ENCODE data around the gene DNAH14.

The DNAH14 gene

DNA sequence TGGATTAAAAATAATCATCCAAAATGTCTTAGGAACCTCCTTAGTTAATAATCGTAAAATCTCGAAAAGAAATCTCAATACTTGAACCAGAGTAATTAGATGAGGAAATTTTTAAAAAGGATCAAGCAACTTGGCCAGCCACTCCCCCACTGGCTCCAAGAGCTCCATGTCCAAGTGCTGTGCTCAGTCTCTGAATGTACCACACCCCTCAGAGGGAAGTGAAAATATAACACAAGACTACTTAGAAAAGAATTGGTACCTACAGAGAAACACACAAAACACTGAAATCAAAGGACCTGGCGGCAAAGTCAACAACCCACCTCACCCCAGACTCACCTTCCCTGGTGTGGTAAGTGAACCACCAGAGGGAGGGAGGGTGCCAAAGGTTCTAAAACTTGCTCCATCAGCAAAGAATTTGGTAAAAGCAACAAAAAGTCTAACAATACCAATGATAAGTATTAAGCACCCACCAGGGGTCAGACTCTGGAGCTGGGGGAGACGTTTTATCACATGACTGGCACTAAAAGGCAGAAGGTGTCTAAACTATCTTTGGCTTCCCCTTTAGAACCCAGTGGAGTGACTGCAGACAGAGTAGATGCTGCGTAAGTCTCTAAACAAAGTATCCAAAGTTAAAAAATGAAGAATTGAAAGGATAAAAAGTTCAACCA lies 484.4 kb downstream of the DNAH14 start:
- DNase-seq: no peak

DNA sequence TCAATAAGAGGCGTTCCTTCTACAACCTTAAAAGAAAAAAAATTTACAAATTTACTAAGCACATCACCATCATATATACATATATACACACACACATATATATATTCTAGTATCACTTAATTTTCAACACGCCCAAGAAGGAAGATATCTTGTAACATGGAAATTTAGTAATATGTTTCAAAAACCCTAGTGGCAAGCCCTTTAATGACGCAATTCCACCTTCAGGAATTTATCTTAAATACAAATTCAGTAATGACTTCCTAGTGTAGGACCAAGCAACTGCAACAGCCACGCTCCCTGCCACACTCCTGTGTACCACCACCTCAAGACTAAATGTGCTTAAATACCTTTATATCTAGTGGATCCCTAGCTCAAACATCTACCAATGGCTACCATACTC lies 485.8 kb downstream of the DNAH14 start:
- DNase-seq: no peak

DNA sequence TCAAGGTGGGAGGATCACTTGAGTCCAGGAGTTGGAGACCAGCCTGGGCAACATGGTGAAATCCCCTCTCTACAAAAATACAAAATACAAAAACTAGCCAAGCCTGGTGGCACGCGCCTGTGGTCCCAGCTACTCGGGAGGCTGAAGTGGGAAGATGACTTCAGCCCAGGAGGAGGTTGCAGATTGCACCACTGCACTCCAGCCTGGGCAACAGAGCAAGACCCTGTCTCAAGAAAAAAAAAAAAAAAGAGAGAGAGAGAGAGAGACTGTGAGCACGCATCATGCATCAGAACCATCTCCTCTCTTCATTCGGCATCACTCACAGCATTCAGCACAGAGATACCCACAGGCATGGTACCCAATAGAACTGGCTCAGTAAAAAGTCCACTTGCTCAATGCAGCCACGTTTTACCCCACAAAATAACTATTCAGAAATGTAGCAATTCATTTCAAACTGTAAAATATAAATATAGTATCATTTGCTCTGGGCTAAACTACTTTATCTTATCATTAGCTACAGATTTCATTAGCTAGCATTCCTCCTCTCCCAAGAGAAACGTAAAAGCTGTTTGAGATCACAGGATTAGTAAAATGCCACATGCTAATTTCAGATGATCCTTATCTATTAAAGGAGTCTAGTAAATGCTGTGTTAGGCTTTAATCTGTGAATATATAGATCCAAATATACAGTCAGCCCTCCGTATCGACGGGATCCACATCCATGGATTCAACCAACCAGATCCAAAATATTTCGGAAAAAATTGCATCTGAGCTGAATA lies 486.7 kb downstream of the DNAH14 start:
- no peak for DNase-seq

DNA sequence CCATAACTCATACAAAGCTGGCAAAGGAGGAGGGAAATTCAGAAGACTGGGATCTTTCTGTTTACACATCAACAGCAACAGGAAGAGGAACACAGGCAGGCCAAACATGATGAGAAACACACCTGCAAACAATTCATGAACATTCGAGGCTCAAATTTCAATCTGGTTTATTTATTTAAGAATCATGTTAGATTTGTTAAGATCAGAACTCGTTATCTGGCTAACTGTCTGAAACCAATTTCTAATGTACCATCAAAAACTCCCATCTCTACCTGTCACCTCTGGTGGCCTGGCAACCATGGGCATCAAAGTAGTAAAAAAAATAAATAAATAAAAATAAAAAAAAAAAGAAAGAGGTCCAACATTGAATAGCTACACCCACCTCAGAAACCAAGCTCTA lies 488.6 kb downstream of the DNAH14 start:
- peak; percentile 35 for DNase-seq

DNA sequence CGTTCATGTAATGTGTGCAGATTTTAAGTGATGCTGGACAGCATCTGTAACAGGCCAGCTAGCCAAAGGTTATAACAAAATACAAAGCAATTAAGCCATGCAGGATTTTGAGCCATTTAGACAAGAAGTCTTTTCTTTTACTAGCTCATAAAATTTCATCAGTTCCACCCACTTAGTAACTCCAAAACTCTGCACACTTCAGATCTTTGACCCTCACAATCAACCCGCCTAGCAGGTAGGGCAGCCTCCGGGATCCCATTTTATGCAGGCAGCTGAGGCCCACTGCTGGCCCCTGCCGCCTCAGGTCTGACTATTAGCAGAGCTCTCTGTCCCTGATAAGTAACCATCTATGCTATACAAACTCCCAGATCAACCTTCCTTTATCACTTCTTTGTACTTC lies 489.1 kb downstream of the DNAH14 start:
- DNase-seq: no peak

DNA sequence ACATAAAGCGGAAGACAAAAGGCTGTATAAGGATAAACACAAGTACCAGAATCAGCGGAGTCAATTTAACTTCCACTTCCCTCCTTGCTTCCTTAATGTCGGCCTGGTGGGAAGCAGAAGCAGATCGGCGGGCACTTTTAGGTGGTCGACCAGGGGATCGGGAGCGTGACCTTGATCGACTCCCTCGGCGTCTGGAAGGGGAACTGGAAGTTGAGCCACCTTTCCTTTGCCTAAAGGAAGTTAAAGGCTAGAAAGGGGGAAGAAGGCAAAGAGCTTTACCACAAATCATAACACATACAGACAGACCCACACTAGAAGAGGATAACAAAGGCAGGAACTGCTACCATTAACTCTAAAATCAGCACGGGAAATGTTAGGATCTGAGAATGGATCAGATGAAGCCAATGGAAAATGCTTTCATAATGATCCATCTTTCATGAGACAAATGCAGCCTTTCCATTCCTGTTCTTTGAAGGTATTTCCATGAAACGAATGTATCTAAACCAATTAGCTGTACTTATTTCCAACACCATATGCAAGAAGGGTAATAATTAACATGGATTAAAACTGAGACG lies 492.6 kb downstream of the DNAH14 start:
- DNase-seq: no peak

DNA sequence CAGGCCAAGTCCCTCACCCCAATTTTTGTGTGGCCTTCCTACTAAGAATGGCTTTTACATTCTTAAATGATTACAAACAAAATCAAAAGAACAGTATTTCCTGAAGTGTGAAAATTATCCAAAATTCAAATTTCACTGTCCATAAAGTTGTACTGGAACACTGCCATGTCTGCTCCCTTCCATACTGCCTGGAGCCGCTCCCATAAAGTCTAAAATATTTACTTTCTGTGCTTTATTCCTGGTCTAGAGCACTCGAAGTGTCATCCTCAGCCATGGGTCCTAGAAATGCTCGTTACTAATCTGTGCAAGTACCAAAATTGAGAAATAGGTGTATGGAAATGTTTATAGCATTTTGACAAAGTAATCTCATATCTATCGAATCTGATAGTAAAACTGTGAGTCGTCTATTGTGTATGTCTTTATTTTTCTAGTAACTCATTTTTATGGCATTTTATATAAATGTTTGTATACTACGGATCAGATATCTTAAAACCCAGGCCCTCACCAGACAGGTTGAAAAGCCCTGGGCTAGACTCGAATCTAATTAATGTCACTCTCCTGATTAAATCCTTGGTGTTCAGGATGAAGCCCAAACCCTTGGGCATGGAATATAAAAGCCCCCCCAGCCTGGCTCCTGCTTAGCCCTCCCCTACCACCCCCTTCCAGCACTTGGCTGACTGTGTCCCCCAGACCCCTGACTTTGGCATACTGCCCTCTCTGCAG lies 493.5 kb downstream of the DNAH14 start:
- peak; percentile 36 for DNase-seq

DNA sequence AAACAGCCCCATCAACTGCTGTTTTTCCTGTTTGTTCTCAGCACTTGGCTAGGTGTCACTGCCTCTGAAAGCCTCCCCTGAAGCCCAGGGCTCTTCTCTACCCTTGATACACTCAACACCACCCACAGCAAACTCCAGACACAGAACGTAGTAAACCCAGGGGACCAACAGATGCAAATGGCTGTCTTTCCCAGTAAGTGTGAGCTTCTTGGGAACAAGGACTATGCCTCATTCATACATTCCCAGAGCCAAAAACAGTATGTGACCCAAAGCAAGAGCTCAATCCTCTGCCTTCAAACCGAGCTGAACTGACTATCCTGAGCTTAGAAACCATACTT lies 494.0 kb downstream of the DNAH14 start:
- peak; percentile 42 for DNase-seq

DNA sequence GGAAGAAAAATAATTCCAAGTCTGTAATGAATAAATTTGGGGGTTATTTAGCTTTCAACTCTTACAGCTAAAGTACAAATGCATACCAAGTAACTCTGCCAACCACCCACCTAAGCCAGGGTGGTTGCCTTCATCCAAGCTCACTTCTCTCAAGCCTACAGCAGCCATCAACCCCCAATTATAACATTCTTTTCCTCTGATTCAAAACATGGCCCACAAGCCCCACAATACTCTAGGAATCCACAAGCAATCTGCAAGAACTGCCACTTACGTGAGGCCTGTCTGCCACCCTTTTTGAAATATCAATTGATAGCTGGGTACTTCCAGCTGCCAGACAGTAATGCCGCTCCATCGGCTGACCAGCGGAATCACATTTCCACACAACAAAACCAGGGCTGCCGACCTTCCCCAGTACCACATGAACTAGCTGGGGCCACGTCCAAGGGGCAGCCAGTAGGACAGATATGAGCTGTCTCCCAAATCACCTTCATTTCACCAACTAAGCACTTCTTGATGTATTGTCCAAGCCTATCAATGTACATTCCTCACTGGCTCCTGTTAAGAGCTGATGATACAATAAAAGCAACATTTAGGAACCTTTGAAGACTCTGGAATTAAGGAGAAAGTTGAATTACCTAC lies 495.2 kb downstream of the DNAH14 start:
- no peak for DNase-seq

DNA sequence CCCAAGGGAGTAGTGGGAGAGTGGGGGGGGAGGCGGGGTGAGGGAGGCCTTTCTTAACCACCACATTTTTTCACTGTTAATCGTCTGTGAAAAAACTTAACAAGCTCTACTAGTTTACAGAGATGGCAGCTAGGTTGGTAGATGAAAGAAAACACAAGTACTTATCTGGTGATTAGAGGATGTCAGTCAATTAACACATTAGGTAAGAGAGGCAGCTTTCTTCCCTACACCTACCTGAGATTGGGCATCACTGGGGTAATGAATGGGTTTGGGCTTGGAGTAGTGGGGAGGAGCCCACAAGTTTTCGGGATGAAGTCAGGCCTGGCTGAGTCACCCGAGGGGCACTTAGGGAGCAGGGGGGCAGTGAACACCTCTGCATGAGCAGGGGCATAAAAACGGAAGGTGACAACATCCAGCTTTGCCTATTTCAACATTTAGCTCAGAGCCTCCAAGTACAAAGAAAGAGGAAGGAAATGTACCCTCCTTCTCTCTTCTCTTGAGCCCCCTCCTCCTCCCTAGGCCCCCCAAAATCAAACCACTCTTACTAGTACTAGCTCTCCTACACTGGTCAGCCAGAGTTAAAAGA lies 495.8 kb downstream of the DNAH14 start:
- DNase-seq: no peak

DNA sequence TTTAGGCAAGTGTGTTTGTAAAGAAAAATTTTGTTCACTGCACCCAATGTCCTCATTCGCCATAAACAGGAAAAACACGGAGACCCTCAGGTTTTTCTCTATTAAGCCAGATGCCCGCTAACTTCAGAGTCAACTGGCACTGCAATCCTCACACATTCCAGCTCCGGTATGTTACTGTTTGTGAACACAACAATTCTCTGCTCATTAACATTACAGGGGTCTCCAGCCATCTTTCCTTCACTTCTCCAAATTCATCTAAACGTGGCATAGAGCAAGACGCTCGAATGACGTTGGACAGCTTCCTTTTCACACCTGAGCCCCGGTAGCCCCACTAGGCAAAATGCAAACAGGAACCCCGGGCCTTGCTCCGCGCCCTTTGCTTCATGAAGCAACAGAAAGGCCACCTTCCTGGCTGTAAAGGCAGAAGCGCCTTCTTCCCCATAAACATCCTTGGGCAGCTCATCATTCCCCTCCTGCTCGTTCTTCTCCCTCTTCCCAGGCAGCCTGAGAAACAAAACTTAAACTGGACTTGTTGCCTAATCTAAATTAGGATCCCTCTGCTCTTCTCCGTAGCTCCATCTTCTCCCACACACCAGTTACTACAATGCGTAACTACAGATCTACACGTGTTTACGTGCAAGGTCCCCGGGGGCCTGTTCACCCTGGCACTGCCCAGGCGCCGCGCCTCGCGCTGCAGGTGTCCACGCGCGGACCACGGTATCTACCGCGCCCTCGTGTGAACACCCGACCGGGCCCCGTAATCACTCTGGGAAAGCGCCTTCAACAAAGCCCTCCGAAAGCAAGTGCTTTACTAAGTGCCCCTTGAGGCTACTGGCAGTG lies 497.1 kb downstream of the DNAH14 start:
- peak; percentile 73 for DNase-seq

DNA sequence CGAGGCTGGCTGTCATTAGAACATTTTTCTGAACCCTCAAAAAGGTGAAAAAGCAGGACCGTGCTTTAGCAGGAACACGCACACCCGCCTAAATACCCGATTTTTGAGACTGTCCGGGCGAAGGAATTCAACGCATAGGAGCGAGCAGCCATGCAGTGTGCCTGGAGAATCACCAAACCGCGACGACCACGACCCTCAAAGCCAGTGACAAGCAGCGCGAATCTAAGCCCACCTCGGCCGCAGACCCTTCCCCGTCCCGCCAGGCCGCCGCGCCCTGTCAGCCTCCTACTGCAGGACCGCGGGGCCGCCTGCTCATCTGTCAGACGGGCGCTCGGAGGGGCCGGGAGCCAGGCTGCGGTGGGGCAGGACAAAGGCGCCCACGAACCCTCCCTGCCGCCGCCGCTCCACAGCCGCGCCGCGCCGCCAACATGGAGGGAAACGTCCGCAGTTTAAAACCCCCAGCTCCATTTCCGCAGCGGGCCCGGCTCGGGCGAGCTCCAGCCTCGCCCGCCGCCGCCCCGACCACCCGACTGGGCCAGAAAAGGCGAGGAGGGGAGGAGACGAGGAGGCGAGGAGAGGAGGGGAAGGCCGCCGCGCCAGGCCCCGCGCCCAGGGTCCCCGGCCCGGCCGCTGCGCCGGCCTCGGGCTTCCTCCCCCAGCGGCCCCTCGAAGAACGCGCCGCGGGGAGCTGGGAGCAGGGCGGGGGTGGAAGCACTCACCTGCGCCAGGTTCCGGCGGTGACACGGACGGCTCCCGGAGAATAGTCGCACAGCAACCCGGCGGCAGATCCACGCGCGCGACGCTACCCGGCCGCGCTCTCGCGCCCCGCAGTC lies 498.0 kb downstream of the DNAH14 start, which contains the start of gene LBR:
LBR (minus strand) TSS at position 804 of the 833 bp plus-strand sequence. CDS start 3,963 bp downstream, outside the sequence.
- peak; percentile 36 for DNase-seq

DNA sequence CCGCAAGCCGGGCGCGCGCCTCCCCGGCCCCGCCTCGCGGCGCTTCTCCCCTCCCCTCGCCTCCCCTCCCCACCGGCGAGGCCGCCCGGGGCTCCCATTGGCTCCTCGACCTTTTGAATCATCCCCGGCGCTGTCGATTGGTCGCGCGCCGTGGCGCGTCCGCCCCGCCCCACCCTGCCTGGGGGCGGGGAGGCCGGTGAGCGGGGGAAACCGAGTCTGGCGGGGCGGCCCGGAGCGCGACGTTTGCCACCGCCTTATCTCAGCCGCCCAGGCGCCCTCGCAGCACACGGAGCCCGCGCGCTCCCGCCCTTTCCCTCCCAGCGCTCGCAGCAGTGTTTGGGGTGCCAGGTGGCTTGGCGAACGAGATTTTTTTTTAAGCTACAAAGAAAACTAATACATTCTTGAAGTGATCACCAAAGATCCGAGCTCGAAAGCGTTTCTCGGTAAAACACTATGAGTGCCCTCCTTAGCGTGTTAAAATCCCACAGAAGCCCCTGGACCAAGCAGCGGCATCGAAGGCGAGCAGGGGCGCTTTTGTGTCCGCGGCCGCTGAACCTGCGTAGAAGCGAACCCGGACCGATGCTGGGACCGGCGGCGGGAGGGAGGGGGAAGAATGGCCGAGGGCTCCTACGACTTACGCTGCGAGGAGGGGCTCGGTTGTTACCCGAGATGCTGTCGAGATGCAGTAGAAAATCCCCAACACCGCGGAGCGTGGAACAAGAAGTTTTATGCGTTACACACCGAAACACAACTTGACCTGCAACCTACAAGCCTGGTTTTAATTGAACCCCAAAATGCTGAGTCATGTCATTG lies 498.8 kb downstream of the DNAH14 start:
- DNase-seq: peak; percentile 73

DNA sequence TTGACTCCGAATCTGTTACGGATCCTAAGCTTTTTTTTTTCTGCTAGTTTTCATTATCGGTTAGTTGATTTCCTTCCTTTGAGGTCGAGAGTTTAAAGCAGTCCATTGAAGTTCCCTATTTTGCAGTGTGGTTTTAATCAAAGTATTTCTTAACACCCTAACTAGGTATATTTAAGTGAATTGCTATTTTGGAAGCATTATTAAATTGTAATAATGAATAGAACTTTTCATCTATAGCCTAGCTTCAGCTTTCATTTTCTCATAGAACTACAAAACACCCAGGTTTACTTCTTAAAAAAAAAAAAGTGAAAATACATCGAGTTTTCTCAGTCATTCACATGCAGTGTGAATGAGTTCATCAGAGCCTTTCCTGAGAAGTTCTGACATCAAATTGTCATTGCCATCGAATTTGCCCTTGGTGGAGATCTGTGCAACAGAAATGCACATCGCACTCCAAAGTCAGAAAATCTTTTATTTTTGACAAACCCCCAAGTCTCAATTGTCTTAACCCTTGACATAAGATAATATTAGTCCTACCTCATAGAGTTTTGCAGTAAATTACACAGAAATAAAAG lies 499.5 kb downstream of the DNAH14 start:
- no peak for DNase-seq

DNA sequence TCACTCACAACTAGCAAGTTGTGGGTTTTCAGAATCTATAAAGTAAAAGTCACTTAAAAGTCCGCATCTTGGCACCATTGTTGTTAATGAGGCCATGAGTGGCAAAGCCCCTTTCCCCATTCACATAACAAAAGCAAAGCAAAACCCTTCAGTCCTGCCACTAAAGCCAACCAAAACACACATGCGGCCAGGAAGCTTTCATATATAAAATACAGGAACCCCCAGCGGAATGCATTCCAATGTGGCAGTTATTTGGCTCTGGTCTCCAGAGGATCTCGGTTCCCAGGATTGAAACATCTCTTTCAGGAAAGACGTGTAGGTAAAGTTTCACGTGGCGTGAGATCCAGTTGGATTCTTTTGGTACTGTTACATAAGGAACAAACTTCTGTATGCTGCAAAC lies 500.8 kb downstream of the DNAH14 start:
- DNase-seq: no peak

DNA sequence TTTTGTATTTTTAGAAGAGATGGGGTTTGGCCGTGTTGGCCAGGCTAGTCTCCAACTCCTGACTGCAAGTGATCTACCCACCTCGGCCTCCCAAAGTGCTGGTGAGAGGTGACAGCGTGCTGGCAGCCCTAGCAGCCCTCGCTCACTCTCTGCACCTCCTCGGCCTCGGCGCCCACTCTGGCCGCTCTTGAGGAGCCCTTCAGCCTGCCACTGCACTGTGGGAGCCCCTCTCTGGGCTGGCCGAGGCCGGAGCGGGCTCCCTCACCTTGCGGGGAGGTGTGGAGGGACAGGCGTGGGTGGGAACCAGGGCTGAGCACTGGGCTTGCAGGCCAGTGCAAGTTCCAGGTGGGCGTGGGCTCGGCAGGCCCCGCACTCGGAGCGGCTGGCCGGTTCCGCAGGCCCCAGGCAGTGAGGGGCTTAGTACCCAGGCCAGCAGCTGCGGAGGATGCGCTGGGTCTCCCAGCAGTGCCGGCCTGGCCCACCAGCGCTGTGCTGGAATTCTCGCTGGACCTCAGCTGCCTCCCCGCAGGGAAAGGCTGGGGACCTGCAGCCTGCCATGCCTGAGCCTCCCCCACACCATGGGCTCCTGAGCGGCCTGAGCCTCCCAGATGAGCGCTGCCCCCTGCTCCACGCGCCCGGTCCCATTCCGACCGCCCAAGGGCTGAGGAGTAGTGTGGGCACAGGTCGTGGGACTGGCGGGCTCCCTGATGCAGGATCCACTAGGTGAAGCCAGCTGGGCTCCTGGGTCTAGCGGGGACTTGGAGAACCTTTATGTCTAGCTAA lies 501.8 kb downstream of the DNAH14 start:
- DNase-seq: no peak

DNA sequence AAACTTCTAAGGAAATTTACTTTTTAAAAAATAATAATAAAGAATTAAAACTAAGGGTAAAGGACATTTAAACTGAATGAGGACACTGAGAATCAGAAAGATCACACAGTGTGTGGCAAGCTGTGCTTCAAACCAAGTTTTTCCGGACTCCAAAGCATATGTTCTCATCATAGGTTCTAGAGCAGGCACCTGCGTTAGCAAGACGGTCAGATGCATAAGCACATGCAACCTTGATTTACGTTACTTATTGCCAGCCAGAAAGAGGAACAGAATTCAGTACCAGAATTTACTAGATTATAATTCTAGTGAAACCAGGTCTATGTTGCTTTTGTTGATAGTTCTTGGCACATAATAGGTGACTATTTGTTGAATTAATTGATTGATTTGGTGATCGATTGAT lies 504.6 kb downstream of the DNAH14 start:
- no peak for DNase-seq

DNA sequence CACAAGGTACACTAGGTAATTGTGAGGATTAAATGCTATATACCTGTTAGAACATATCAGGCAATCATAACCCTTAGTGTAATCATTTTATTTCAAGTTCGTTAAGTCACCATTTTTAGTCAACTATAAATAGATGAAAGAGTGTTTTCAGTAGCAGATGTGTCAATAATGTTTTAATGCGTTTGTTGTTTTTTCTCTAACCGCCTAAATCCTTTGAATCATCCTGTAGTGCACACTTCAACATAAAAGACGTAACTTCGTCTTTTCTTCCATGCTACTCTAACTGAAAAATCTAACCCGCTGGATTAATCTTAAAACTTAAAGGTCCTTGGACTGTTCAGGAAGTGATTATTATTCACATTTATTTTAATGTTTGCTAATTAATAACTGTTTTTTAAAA lies 505.6 kb downstream of the DNAH14 start:
- DNase-seq: no peak

DNA sequence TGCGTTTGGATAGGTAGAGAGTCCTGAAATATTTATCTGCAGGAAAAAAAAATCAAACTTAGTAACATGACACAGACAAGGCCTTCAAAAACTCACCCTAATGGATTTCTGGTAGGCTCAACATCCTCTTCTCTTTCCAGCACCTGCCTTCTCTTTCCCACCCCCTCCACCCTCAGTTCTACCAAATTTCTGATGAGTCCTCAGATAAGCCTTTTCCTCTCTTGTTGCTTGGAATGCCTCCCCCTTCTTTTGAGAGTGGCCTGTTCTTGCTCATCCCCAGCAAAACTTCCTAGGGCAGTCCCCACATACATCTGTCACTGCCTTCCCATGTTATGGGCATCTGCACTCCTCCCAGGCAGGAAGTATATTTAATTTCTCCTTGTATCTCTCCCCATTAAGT lies 506.0 kb downstream of the DNAH14 start:
- DNase-seq: no peak

Data from DMS79 treated with DMSO at 0.1 percent for 48 hours (cell line).